ENCODE results near the gene TEX38. TPM values are rescaled to one million over a fixed set of nuclear protein-coding genes. Genes with fewer than 3 reads are reported as not detected.
"Not testable (repeated sequence)": the region's sequence is repeated elsewhere in the genome, so short reads cannot be mapped to it uniquely, and the experiment has no call there.

The TEX38 gene
- total and polyA plus RNA-seq, 5 experiments from 2014 or later, result not detected

DNA sequence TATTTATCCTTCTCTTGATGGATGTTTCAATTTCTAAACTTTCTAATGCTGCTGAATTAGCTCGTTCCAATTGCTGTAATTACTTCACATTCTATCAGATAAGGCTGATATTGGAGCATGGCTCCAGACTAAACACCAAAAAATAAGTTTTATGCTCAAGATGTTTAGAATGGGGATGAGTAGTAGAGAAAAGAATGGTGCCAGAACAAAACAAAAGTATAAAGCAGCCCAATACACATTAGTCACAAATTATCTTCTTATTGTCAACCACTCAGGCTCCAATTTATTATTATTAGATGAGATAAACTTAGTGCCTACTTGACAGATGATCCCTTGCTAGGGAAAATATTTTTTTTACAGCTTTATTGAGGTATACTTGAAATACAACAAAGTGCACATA lies 25.3 kb upstream of the TEX38 start:
- peaks cover 0 to 4% (median 0%) of the 10 kb centered on the region in 4 donors for H3K4me1 Mint-ChIP-seq
- POLR2A ChIA-PET, result no interaction called here

DNA sequence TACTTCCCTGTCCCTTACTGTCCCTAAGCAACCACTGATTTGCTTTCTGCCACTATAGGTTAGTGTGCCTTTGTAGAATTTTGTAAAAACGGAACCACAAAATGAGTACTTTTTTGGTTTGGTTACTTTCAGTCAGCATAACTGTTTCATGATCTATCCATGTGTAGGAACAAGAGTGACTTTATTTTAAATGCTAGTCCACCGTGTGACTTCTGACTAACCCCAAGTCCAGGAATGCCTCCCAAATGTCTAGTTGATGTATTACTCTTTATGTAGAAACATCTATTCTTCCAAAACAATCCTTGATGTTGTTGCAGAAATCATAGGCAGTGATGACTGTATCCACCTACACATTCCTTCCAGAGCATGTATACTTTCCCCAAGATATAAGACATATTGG lies 24.8 kb upstream of the TEX38 start:
- Mint-ChIP-seq H3K27ac (no peak overlapping the region), H3K4me3 (no peak overlapping the region), H3K4me1 (no peaks in the 10 kb centered on the region), H3K36me3 (peaks cover 11 to 71% (median 42%) of the 10 kb centered on the region in 3 donors), H3K9me3 (peaks cover 0 to 5% (median 0%) of the 10 kb centered on the region in 9 donors), H3K27me3 (no peaks in the 10 kb centered on the region)
- POLR2A ChIA-PET, result no interaction called here
- no peak for DNase-seq
- ATAC-seq, result no peak

More for the DNA sequence above, 25.3 kb upstream of the TEX38 start:
- peak overlapping the region in 1 of 10 donors; percentile 9 for H3K27ac Mint-ChIP-seq
- ATAC-seq, result no peak
- H3K4me3 Mint-ChIP-seq, result no peak overlapping the region
- H3K36me3 Mint-ChIP-seq, result peaks cover 10 to 71% (median 39%) of the 10 kb centered on the region in 3 donors
- H3K27me3 Mint-ChIP-seq, result no peaks in the 10 kb centered on the region
- DNase-seq, result no peak
- peaks cover 0 to 5% (median 0%) of the 10 kb centered on the region in 9 donors for H3K9me3 Mint-ChIP-seq

DNA sequence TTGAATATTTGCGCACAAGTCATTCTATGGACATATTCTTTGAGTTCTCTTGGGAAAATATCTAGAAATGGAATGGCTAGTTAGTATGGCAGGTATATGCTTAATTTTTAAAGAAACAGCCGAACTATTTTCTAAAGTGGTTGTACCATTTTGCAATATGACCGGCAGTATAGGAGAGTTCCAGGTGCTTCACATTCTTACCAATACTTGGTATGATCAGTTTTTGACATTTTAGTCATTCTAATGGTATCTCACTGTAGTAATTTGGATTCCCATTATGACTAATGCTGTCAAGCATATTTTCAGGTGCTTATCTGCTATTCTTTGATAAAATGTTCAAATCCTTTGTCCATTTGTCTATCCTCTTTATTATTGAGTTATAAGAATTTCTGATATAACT lies 24.0 kb upstream of the TEX38 start:
- ATAC-seq (no peak), DNase-seq (no peak)
- Mint-ChIP-seq H3K36me3 (peaks cover 16 to 73% (median 46%) of the 10 kb centered on the region in 3 donors), H3K27me3 (no peaks in the 10 kb centered on the region), H3K4me3 (no peak overlapping the region), H3K4me1 (no peaks in the 10 kb centered on the region), H3K27ac (no peak overlapping the region), H3K9me3 (peaks cover 0 to 8% (median 0%) of the 10 kb centered on the region in 9 donors)
- POLR2A ChIA-PET, result no interaction called here

DNA sequence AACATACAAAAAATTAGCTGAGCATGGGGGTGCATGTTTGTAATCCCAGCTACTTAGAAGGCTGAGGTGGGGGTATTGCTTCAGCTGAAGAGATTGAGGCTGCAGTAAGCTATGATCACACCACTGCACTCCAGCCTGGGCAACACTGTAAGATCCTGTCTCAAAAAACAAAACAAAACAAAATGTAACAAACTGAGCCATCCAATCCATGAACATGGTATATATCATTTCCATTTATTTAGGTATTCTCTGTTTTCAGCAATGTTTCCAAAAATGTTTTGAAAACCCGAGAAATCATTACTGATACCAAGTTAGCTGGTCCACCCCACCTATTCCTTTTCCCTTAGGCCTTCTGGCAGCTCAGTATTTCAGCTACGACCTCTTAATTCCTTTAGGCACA lies 21.9 kb upstream of the TEX38 start:
- ATAC-seq (no peak), DNase-seq (no peak)
- no peaks in the 10 kb centered on the region for H3K4me1 Mint-ChIP-seq
- H3K9me3 Mint-ChIP-seq, result peaks cover 0 to 8% (median 2%) of the 10 kb centered on the region in 9 donors
- no peak overlapping the region for H3K4me3 Mint-ChIP-seq
- H3K27ac Mint-ChIP-seq, result no peak overlapping the region
- no peaks in the 10 kb centered on the region for H3K27me3 Mint-ChIP-seq
- POLR2A ChIA-PET, result no interaction called here
- H3K36me3 Mint-ChIP-seq, result peaks cover 19 to 82% (median 59%) of the 10 kb centered on the region in 3 donors

DNA sequence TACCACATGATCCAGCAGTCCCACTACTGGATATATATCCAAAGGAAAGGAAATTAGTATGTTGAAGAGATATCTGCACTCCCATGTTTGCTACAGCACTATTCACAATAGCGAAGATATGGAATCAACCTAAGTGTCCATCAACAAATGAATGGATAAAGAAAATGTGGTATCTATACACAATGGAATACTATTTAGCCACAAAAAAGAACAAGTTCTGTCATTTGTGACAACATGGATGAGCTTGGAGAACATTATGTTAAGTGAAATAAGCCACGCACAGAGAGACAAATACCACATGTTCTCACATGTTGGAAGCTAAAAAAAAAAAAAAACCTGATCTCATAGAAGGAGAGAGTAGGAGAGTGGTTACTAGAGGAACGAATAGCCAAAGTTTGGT lies 21.2 kb upstream of the TEX38 start:
- DNase-seq (no peak), ATAC-seq (no peak)
- Mint-ChIP-seq H3K27ac (no peak overlapping the region), H3K36me3 (peaks cover 24 to 84% (median 65%) of the 10 kb centered on the region in 3 donors), H3K4me1 (no peaks in the 10 kb centered on the region), H3K4me3 (no peak overlapping the region), H3K27me3 (no peaks in the 10 kb centered on the region), H3K9me3 (peaks cover 0 to 11% (median 2%) of the 10 kb centered on the region in 9 donors)
- POLR2A ChIA-PET, result no interaction called here

DNA sequence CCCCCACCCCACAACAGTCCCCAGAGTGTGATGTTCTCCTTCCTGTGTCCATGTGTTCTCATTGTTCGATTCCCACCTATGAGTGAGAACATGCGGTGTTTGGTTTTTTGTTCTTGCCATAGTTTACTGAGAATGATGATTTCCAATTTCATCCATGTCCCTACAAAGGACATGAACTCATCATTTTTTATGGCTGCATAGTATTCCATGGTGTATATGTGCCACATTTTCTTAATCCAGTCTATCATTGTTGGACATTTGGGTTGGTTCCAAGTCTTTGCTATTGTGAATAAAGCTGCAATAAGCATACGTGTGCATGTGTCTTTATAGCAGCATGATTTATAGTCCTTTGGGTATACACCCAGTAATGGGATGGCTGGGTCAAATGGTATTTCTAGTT lies 20.5 kb upstream of the TEX38 start:
- not testable (repeated sequence) for H3K4me1 Mint-ChIP-seq

DNA sequence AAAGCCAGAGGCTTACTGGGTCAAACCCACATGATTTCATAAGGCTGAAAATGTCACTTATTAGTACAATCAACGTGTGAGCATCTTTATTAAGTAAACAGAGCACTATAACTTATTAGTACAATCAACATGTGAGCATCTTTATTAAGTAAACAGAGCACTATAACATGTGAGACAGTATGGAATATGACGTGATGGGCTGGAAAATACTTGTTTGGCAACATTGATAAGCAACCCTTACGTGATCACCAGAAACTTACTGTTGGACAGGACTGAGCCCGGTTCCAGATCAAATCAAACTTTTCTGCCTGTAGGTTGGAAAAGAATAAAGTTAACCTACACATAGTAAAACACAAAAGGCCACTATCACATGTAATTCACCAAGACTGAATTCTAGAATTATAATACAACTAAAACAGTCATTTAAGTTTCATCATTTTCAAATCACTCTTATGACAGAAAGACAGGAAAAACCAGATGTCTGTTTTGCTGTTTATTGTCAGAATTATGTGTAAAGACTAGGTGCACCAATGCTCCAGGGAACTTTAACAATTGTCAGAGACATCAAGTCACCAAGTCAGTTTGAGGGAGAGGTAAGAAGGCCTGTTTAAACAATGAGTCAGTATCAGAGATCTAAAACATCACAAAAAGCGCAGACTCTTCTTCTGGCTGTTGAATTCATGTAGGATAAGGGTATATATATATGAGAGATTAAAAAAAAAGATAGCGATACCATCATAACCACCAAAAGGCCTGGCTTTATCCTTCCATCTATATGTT lies 19.1 kb upstream of the TEX38 start:
- Mint-ChIP-seq H3K9me3 (peaks cover 0 to 11% (median 2%) of the 10 kb centered on the region in 9 donors), H3K4me1 (no peaks in the 10 kb centered on the region), H3K27ac (peak overlapping the region in 1 of 10 donors; percentile 3), H3K27me3 (no peaks in the 10 kb centered on the region), H3K36me3 (peaks cover 29 to 87% (median 71%) of the 10 kb centered on the region in 3 donors), H3K4me3 (no peak overlapping the region)
- ATAC-seq (no peak), DNase-seq (no peak)
- POLR2A ChIA-PET, result interaction anchor here (0.7 kb wide), 1 partner anchor 13 kb away, joined by 3 read pairs; no protein-coding TSS in a partner anchor

More for the DNA sequence above, 20.5 kb upstream of the TEX38 start:
- Mint-ChIP-seq H3K36me3 (peaks cover 31 to 88% (median 72%) of the 10 kb centered on the region in 3 donors), H3K9me3 (peaks cover 0 to 11% (median 2%) of the 10 kb centered on the region in 9 donors)
- H3K27me3 Mint-ChIP-seq, POLR2A ChIA-PET, H3K27ac Mint-ChIP-seq, ATAC-seq, DNase-seq, H3K4me3 Mint-ChIP-seq: not testable (repeated sequence)

DNA sequence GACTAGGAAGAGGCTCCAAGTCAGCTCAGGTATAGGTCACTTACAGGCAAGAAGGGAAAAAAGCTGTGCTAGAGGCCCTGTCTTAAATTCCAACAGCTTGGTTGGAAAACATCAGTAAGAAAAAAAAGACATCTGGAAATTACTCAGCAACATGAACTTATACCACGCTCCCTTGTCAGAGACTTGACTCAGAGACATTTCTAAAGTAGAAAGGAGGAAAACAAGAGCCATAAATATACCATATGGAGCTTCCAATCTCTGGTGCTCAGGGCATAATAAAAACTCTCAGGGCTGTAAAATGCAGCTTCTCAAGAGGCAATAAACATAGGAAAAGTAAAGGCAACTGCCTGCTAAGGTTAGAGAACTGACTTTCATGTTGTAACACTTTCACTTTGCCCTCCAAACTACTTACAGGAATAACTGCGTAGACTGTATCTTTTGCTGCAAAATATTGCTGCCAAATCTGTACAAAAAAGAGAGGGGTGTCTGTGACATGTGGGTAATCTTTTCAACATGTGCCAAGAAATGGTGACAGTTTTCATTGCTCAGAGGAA lies 18.2 kb upstream of the TEX38 start:
- Mint-ChIP-seq H3K27ac (no peak overlapping the region), H3K36me3 (peaks cover 27 to 90% (median 69%) of the 10 kb centered on the region in 3 donors), H3K4me3 (no peak overlapping the region), H3K27me3 (no peaks in the 10 kb centered on the region), H3K4me1 (no peaks in the 10 kb centered on the region), H3K9me3 (peaks cover 0 to 11% (median 2%) of the 10 kb centered on the region in 9 donors)
- no peak for DNase-seq
- POLR2A ChIA-PET, result no interaction called here
- no peak for ATAC-seq

DNA sequence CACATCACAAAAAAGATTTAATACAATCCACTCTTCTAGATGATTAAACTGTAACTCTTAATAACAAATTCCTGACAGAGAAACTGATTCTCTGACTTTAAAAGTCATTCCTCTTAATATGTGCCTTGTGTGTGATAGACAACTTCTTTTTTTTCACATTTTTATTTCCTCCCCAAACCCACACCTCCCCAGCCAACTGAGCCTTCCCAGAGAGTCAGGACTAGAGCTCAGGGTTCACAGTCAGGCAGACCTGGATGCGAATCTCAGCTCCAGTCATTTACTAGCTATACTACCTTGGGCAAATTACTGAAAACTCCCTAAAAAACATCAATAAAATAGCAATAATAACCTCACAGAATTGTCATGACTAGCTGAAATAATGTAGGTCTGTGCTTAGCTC lies 17.6 kb upstream of the TEX38 start:
- Mint-ChIP-seq H3K27me3 (no peaks in the 10 kb centered on the region), H3K27ac (peak overlapping the region in 2 of 10 donors; percentile 11 to 35), H3K9me3 (peaks cover 0 to 11% (median 2%) of the 10 kb centered on the region in 9 donors), H3K4me1 (no peaks in the 10 kb centered on the region), H3K36me3 (peaks cover 27 to 87% (median 66%) of the 10 kb centered on the region in 3 donors), H3K4me3 (no peak overlapping the region)
- POLR2A ChIA-PET, result no interaction called here
- ATAC-seq (no peak), DNase-seq (no peak)

DNA sequence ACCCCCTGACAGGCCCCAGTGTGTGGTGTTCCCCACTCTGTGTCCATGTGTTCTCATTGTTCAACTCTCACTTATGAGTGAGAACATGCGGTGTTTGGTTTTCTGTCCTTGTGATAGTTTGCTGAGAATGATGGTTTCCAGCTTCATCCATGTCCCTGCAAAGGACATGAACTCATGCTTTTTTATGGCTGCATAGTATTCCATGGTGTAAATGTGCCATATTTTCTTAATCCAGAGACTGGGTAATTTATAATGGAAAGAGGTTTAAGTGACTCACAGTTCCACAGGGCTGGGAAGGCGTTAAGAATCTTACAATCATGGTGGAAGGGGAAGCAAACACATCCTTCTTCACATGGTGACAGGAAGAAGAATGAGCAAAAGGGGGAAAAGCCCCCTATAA lies 17.0 kb upstream of the TEX38 start:
- H3K4me3 Mint-ChIP-seq, H3K4me1 Mint-ChIP-seq, DNase-seq, H3K27me3 Mint-ChIP-seq, ATAC-seq, POLR2A ChIA-PET, H3K27ac Mint-ChIP-seq: not testable (repeated sequence)
- Mint-ChIP-seq H3K36me3 (peaks cover 27 to 86% (median 60%) of the 10 kb centered on the region in 3 donors), H3K9me3 (peaks cover 0 to 11% (median 2%) of the 10 kb centered on the region in 9 donors)

DNA sequence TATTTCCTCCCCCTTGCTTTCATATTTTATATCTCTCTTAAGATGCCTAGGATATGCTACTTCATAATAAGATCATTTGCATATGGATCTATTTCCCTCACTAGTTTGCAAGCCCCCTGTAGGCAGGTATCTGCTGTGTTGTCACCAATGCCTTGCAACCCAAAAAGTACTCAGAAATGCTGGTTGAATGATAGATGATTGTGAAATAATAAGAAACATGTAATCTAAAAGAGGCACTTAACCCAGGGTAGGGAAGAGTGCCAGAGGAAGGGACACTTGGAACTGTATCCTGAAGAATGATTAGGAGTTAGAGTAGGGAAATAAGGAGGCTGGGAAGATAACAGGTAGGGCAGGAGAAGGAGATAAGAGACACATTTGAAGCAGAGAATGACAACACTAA lies 15.8 kb upstream of the TEX38 start:
- H3K36me3 Mint-ChIP-seq, result peaks cover 21 to 84% (median 50%) of the 10 kb centered on the region in 3 donors
- no peak overlapping the region for H3K27ac Mint-ChIP-seq
- peaks cover 0 to 6% (median 0%) of the 10 kb centered on the region in 9 donors for H3K9me3 Mint-ChIP-seq

DNA sequence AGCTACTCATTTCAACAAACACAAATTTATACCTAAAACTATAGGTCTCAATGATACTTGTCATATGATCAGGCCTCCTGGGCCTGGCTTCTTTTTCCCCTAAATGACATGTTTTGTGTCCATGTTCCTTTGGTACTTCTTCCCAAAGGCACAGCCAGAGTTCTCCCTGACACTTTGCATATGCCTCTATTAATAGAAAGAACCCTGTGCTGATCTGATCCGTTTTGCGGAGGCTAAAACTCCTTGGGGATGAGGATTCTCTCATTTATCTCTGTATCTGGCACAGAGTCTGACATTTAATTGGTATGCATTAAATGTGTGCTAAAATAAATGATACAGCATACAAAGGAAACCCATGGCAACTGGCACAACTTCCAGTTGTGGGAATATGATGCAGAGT lies 15.0 kb upstream of the TEX38 start:
- no peak overlapping the region for H3K27ac Mint-ChIP-seq
- H3K36me3 Mint-ChIP-seq, result peaks cover 21 to 82% (median 45%) of the 10 kb centered on the region in 3 donors
- H3K4me1 Mint-ChIP-seq, result peaks cover 0 to 5% (median 1%) of the 10 kb centered on the region in 4 donors
- no peaks in the 10 kb centered on the region for H3K27me3 Mint-ChIP-seq
- no peak for ATAC-seq
- peaks cover 0 to 6% (median 0%) of the 10 kb centered on the region in 9 donors for H3K9me3 Mint-ChIP-seq
- POLR2A ChIA-PET, result no interaction called here
- no peak for DNase-seq
- H3K4me3 Mint-ChIP-seq, result no peak overlapping the region

More for the DNA sequence above, 15.8 kb upstream of the TEX38 start:
- ATAC-seq (no peak), DNase-seq (no peak)
- POLR2A ChIA-PET, result no interaction called here
- Mint-ChIP-seq H3K4me1 (peaks cover 0 to 3% (median under 1%) of the 10 kb centered on the region in 4 donors), H3K4me3 (no peak overlapping the region), H3K27me3 (no peaks in the 10 kb centered on the region)

DNA sequence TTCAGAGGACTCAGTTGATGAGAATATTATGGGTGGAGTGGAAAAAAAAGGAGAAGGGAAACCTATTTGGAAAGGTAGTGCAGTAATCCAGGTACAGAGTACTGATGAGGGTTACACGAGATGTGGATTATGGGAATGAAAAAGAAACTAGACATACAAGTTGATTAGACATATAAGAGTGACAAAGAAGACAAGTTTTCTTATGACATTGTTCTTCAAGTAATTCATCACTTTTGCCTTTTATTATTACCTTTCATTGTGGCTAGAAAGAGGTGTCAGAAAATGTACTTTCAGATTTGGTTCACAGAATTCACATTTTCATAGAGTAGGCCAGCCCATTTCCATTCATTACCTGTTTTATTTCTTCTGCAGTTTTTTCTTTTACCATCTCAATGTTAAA lies 13.9 kb upstream of the TEX38 start:
- no peak overlapping the region for H3K4me3 Mint-ChIP-seq
- H3K36me3 Mint-ChIP-seq, result peaks cover 15 to 72% (median 35%) of the 10 kb centered on the region in 3 donors
- POLR2A ChIA-PET, result interaction anchor here (0.6 kb wide), 1 partner anchor 125 kb away, joined by 3 read pairs; no protein-coding TSS in a partner anchor
- ATAC-seq, result no peak
- no peak overlapping the region for H3K27ac Mint-ChIP-seq
- peaks cover 0 to 5% (median 1%) of the 10 kb centered on the region in 4 donors for H3K4me1 Mint-ChIP-seq
- H3K9me3 Mint-ChIP-seq, result peaks cover 0 to 6% (median 0%) of the 10 kb centered on the region in 9 donors
- DNase-seq, result no peak
- no peaks in the 10 kb centered on the region for H3K27me3 Mint-ChIP-seq
